ENCODE measurements around the gene ZW10. TPM values are rescaled to one million over a fixed set of nuclear protein-coding genes. Genes with fewer than 3 reads are reported as not detected.

ZW10 gene
- total RNA-seq, 1 experiment from 2014 or later, result 26.0 TPM

DNA sequence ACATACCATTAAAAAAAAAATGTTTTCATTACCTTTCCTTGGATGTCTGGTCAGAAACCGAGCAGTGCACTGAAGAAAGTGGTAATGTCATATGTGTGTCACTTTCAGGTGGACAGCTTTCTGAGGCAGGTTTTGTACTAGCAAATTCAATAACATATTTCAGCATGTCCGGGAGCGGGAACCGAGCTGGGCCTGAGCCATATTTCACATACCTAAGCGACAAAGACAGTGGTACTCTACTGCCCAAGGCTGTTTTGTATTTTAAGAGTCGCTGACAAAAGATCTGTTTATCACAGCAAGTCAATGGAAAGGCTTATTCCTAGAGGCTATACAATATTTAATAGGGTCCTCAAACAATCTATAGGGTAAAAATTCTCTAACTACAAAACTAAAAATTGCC is 44.1 kb upstream of the ZW10 start:
- peaks cover 32 to 89% (median 76%) of the 10 kb centered on the region in 3 experiments; a peak in 6 of 7 replicates for H3K36me3 Mint-ChIP-seq (ENCODE audit: insufficient read depth in 1 of 3, low read depth in 3 of 3)
- H3K56ac ChIP-seq (ENCODE audit: insufficient read length, low read depth, low read length), result no peak overlapping the region
- no peak overlapping the region for H3K18ac ChIP-seq (ENCODE audit: insufficient read length, low read depth, low read length)
- H2AFZ ChIP-seq (ENCODE audit: low read length), result no peak overlapping the region
- H3K23me2 ChIP-seq (ENCODE audit: insufficient read length, low read depth, low read length, poor library complexity, severe bottlenecking), result no peaks in the 10 kb centered on the region
- no peaks in the 10 kb centered on the region for H3K9me3 ChIP-seq (ENCODE audit: control insufficient read depth, low read depth, low read length)
- no peak for TF ChIP-seq CTCF (conservative IDR thresholded peaks at IDR 0.05)
- no peak overlapping the region for H2AK5ac ChIP-seq (ENCODE audit: insufficient read length, low read length)
- no peak for DNase-seq
- H2BK5ac ChIP-seq (ENCODE audit: insufficient read length, low read length), result no peak overlapping the region
- H3K4me2 ChIP-seq (ENCODE audit: insufficient read depth, insufficient read length, low read length), result no peak overlapping the region
- H3K79me2 ChIP-seq (ENCODE audit: insufficient read depth, low read length), result no peaks in the 10 kb centered on the region
- H3K9me3 Mint-ChIP-seq, result no peaks in the 10 kb centered on the region
- no peak overlapping the region for H2BK20ac ChIP-seq (ENCODE audit: low read depth, low read length, poor library complexity, severe bottlenecking)
- H3K23ac ChIP-seq (ENCODE audit: insufficient read length, low read depth, low read length), result no peak overlapping the region
- H3K4me3 Mint-ChIP-seq, result no peak overlapping the region
- peaks cover 9 to 19% of the 10 kb centered on the region in 2 experiments; a peak in 3 of 4 replicates for H3K4me1 Mint-ChIP-seq
- H3K4me1 ChIP-seq (ENCODE audit: insufficient read depth, low read length), result no peaks in the 10 kb centered on the region
- H4K8ac ChIP-seq (replicated peaks; ENCODE audit: insufficient read length, low read depth, low read length), result no peak overlapping the region
- H4K5ac ChIP-seq (ENCODE audit: insufficient read length, low read depth, low read length), result no peak overlapping the region
- no peaks in the 10 kb centered on the region for H3K27me3 Mint-ChIP-seq (ENCODE audit: low read depth)
- no peak overlapping the region for H2BK120ac ChIP-seq (ENCODE audit: low read depth, low read length, poor library complexity, severe bottlenecking)
- H3K14ac ChIP-seq (ENCODE audit: insufficient read depth, low read length), result no peak overlapping the region
- no peak overlapping the region for H3K4ac ChIP-seq (ENCODE audit: low read depth, low read length)
- WGBS (ENCODE audit: extremely low coverage, insufficient read length, low lambda C conversion rate), result no CpG with 5 or more reads among the region's 6 CpGs
- no peak overlapping the region for H3T11ph ChIP-seq (ENCODE audit: low read length)
- no peak overlapping the region for H2BK15ac ChIP-seq (ENCODE audit: low read depth, low read length)
- H3K27me3 ChIP-seq (ENCODE audit: insufficient read depth, low read length), result no peaks in the 10 kb centered on the region
- no peaks in the 10 kb centered on the region for H3K79me1 ChIP-seq (ENCODE audit: insufficient read depth, low read depth, low read length, poor library complexity, severe bottlenecking)
- no peaks in the 10 kb centered on the region for H4K20me1 ChIP-seq (ENCODE audit: control insufficient read depth, insufficient read depth, insufficient read length)
- H4K91ac ChIP-seq (ENCODE audit: insufficient read length, low read depth, low read length), result no peak overlapping the region
- no peak overlapping the region for H3K9ac ChIP-seq (ENCODE audit: extremely low read depth, insufficient read length, low read length)
- no peak overlapping the region for H2BK12ac ChIP-seq (ENCODE audit: insufficient read length, low read depth, low read length)
- no peak overlapping the region for H3K27ac Mint-ChIP-seq
- H3K27ac ChIP-seq (ENCODE audit: insufficient read length, low read depth, low read length), result no peak overlapping the region
